ENCODE measurements around the gene CDH16.
"Not testable (repeated sequence)": the region's sequence is repeated elsewhere in the genome, so short reads cannot be mapped to it uniquely, and the experiment has no call there.

Gene CDH16

GRCh38 chr16:66871363-66871762 is 47.3 kb downstream of the CDH16 start:
- not testable (repeated sequence) for DNase-seq (ENCODE audit: low read depth)

GRCh38 chr16:66869424-66869823 is 49.3 kb downstream of the CDH16 start:
- no peak for DNase-seq (ENCODE audit: low read depth)

- no peak for DNase-seq (ENCODE audit: low read depth)
Measured at GRCh38 chr16:66863707-66864106, 55.0 kb downstream of the CDH16 start.

GRCh38 chr16:66862023-66862520 is 56.6 kb downstream of the CDH16 start:
- no peak for DNase-seq (ENCODE audit: low read depth)

GRCh38 chr16:66859397-66860068 is 59.2 kb downstream of the CDH16 start:
- DNase-seq (ENCODE audit: low read depth): no peak

- no peak for DNase-seq (ENCODE audit: low read depth)
Measured at GRCh38 chr16:66858740-66859396, 59.8 kb downstream of the CDH16 start.

Measured in HS-27A (cell line).